ENCODE measurements around the gene WNT11.
"Not testable (repeated sequence)": the region's sequence is repeated elsewhere in the genome, so short reads cannot be mapped to it uniquely, and the experiment has no call there.

The WNT11 gene

DNA sequence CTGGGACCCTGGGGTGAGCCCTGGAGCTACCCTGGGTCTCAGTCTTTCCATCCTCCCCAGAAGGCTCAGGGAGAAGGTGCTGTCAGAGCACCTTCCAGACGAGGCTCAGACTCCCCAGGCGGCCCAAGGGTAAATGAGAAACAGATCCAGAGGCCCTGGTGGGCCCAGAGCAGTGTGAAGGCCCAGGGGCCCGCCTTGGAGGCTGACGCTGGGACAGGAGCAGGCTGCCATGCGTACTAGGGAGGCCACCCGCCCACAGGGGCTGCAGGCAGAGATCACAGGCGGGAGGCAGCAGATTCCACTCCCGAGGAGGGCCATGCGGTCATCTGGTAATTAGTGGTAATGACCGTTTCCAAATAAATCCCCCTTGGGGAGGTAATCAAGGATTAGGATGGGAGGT is 5.2 kb downstream of the WNT11 start:
- DNase-seq = no peak

DNA sequence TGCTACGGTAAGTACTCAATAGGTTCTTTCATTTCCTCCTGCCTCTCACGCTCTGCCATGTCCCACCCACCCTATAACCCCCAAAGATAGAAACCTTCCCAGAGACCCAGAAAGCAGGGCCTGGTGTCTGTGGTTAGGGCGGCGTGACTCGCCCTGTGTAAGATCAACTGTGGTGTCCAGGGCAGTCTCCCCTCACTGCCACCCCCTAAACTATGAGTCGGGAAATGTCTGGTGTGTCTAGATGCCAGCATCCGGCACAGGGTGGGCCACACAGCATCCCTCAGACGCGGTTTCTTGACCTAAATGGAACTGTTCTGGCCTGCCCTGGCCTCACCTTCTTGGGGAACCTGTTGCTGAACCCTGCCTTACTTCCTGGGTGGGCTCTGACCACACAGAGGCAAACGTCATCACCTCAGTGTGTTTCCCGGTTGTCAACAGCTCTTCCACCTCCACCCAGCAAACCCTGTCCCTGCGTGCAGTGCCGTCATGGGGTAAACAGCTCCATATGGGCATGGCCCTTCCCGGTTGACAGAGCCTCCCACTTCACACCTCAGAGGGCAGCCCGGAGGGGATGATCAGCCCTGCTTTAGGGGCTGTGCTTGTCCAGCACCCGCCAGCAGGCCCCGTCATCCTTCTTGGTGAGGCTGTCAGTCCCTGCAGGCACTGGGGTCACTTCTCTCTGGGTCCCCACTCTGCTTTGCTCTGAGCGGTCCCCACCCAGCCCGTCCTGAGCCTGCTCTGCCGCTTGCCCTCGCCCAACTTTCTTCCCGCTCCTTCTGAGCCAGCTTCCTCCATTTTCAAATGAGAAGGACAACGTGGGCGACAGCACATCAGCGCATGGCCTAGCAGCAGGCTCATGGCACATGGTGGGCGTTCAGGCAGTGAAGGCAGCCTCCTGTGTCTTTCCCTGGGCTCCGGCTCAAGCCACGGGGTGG is 6.0 kb downstream of the WNT11 start:
- peak; percentile 16 for DNase-seq

DNA sequence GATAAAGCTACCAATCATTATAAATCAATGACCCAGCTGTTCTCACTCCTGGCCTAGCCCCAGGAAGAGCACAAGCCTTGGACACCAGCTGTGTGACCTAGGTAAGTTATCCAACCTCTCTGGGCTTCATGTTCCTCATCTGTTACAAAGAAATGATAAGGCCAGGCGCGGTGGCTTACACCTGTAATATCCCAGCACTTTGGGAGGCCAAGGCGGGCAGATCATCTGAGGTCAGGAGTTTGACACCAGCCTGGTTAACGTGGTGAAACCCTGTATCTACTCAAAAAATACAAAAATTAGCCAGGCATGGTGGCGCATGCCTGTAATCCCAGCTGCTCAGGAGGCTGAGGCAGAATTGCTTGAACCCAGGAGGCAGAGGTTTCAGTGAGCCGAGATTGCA is 7.6 kb downstream of the WNT11 start:
- DNase-seq = not testable (repeated sequence)

DNA sequence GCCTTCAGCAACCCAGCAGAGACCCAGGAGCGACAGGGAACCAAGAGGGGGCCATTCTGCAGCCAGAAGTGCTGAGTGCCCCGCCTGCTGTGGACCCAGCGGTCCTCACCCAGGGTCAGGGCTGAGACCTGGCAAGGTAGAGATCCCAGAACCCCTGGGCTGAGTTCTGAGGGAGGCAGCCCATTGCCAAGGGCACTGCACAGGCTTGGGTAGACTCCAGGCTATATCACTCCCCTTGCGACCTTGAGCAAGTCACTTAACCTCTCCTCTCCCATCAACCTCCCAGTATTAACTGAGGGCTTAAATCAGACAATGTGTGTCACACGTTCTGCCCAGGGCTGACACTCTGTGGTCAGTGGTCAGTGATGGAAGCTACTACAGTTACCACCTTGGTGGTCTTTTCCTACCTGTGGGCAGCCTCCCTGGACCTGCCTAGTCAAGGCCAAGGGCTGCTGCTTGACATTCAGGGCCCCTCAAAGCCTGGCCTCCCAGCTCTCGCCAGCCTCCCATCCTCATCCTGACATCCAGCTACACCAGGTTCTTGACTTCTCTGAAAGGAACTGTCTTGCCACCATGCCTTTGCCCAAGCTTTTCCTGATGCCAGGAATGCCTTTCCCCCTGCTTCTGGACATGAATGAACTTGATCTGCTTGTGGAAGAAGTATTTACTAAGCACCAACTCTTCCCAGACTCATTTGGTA is 8.2 kb downstream of the WNT11 start:
- no peak for DNase-seq

DNA sequence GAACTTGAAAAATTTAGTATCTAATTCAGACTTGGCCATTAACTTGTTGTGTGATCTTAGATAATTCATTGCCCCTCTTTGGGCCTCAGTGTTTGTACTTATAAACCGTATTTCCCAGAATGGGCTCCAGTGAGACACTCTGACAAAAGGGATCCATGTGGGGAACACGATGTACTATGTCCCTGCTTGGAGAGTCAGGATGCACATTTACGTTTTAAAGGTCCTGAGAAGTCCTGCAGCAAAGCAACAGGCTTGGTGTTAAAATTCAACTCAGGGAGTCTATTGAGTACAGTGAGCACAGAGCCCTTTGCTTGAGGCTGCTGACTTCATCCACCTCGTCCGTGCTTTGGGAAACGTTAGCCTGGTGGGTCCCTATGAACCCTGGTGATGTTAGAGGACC is 9.0 kb downstream of the WNT11 start:
- DNase-seq = no peak

DNA sequence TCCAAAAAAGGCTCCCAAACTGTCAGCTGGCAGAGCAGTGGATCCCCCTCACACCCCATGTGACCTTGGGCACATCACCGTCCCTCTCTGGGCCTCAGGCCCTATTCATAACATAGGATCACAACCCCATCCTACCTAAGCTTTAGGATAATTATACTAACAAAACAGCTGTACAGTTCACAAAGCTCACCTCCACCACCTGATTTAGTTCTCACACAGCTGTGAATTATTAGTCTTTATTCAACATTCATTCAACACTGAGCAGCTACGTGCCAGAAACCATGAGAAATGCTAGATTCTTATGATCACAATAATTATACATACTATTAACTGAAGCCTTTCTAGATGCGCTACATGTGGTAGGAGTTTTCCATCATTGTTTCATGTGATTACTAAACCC is 9.5 kb downstream of the WNT11 start:
- no peak for DNase-seq

DNA sequence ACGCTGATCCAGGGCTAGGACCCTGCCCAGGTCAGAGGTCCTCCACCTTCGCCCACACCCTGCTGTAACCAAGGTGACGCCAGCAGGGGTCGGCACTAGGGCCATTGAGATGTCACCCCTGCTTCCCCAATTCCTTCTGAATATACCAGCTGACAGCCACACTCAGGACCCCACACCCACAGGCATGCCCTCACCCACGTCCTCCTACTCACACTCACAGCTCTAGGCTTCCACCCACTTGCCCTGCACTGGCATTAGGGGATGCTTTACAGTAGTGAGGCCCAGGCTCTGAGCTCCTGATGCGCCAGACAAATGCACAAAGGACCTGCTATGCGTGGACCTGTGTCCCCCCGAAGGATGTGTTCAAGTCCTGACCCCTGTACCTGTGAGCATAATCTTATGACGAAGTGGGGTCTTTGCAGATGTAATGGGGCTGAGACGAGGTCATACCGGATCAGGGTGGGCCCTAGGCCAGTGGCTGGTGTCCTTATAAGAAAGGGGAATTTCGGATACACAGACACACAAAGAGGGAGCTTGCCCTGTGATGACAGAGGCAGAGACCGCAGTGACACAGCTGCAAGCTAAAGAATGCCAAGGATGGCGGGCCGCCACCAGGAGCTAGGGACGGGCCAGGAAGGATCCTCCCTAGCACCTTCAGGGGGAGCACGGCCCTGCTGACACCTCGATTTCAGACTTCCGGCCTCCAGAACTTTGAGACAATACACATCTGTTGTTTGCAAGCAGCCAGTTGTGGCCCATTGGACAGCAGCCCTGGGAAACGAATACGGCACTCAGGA is 11.2 kb downstream of the WNT11 start:
- no peak for DNase-seq

DNA sequence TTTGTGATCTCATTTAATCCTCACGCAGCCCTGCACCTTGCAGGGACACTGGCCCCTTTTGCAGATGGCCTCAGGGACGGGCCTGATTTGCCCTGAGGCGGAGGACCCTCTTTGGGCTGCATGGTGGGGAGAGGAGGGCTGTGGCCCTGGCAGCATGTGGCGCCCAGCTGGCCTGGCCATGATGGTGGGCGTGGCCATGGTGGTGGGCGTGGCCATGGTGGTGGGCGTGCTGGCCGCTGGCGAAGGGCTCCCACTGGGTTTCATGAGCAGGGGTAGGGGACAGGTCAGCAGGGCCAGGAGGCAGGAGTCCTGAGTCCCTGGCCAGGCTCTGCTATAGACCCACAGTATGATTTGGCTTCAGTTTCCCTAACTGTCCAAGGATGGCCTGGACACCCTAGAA is 13.1 kb downstream of the WNT11 start:
- DNase-seq = no peak

DNA sequence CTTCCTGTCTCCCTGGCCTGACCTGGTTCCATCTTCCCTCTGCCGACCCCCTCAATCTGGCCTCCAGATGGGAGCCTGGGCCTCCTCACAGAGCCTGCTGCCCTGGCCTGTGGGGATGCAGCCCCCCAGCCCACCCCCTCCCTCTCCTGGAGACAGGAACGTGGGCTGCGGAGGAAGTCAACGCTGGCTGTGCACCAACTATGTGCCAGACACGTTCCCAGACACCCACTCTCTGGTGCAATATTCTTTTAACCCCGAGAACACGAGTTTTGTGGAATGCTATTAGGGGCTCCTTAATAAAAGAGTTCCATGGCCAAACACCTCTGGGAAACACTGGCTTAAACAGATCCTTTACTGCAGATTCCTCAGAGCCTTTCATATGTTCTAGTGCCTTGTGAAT is 15.9 kb downstream of the WNT11 start:
- no peak for DNase-seq

DNA sequence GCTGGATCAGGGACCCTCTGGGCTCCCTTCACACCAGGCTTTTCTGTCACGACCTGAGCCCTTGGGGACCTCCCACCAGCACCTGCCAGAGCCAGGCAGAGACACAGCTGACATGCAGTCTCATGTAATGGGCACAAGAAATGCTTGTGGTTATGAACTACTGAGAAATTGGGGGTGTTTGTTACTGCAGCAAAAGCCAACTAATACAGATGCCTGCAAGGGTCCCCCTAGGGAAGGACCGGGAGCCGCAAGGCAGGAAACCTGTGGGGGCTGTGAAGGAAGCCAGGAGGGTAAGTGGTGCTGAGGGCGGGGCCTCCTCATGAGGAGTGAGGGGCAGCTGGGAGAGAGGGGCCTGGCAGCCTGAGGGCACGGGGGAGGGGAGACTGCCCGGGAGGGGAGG is 16.6 kb downstream of the WNT11 start:
- DNase-seq = no peak

DNA sequence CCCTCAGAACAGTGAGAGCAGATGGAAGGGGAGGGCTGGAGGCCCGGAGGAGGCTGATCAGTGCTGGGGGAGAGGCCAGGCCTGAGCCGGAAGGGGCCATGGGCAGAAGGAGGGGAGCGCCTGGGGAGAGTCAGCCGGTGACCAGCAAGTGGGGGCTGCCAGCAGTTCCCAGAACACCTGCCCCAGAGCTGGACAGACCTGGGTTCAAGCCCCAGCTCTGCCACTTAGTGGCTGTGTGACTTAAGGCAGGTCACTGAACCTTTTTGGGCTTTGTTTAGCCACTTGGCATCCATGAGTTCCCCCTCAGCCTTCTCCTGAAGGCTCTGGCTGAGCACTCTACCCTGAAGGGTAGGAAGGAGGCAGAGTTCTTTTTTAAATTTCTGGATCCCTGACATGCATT is 17.4 kb downstream of the WNT11 start:
- no peak for DNase-seq

DNA sequence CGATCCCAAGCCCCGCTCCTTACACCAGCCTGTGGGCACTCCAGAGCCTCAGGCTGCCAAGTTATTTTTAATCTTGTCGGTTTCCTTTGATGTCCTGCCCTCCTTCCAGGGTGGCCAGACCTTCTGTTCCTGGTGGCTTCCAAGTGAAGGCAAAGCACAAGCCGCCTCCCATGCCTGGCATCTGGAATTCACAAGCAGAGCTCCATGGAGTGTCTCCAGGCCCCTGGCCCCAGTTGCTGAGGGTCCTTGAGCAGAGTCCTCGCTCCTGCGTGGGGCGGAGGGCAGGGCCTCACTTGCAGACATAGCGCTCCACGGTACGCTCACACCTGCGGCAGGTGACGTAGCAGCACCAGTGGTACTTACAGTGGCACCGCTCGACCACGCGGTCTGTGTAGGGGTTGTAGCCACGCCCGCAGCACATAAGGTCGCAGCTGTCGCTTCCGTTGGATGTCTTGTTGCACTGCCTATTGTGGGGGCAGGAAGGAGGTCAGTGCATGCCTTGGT is 19.5 kb downstream of the WNT11 start:
- DNase-seq = no peak

DNA sequence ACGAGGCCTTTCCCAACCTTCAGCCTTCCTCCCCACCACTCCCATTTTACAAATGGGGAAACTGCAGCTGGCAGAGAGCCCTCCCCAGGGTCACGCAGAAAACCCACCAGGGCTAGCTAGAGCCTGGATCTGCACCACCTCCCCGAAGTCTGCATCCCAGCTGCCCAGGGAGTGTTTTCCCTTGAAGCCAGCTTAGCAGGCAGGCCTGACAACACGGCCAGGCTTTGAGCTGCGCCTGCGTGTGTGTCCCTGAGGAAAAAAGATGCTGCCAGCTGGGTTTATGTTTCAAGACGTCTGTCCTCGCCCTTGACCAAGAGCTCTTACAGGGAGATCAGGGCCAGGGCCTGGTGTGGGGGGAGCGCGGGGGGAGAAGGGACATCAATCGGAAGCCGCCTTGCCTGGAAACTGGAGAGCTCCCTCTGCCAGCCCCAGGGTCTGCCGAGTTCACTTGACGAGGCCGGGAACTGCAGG is 20.3 kb downstream of the WNT11 start:
- no peak for DNase-seq

DNA sequence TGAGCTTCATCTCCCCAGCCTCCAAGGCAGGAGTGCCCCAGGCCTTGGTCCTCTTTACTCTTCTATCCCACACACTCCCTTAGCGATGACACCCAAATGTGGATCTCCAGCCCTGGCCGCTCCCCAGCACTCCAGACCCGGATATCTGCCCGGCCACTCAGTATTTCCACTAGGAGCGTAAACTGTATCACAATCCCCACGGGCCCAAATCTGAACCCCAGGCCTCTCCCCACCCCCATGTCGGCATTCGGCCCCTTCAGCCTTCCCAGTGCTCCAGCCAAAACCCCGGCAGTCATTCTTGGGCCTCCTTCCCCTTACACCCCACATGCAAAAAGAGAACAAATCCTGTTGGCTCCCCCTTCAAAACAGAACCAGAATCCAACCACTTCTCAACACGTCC is 20.8 kb downstream of the WNT11 start:
- no peak for DNase-seq

DNA sequence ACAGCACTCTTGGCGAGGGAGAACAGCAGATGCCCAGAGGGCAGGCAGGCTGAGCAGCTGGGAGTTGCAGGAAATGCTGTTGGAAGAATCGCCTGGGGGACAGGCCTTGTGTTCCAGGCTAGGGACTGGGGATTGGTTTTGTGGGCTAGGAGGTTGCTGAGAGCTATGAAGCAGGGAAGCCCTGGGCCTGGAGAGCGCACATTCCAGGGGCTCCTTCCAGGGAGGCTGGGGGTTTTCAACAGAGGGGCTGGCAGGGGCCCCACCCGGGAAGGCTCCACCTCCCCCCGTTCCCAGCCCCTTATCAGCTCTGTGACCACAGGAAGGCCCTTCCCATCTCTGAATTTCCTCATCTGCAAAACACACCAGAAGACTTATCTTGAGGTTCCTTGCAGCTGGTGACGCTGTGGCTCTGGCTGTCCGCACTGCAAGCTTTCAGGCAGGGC is 21.7 kb downstream of the WNT11 start:
- no peak for DNase-seq

DNA sequence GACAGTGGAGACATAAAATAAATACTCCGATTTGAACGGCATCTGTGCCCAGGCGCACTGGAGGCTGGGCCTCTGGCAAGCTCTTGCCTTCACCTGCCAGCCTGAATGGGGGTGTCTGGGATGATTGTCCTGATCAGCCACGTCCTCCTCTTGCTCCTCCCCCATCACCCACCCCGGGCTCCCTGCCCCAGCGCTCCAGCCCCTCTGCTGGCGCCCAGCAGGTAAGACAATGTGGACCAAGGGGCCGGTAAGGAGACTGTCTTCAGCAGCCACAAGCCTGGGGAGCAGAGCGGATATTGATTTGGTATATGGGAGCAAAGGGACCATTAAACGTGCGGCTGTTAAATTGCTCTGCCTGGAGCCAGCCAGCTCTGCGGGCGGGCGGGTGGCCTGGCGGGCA is 24.9 kb downstream of the WNT11 start:
- DNase-seq = no peak

DNA sequence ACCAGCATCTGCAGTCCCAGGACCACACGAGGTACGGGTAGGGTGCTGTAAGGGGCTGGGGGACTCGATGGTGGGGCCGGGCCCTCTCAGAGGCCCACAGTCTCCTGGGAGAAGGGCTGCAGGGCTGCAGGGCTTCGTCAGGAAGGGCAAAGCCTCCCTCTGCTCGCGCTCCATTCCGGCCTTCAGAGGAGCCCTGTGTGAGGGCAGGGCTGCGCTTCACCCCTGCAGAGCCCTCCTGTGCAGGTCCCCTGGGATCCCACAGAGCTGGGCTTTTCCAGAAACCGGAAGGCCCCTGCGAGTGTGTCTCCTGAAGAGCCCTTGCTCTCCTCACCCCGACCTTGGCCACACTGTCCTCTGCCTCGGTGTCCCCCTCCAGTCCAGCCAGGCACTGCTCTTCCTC is 27.2 kb downstream of the WNT11 start:
- DNase-seq = no peak

DNA sequence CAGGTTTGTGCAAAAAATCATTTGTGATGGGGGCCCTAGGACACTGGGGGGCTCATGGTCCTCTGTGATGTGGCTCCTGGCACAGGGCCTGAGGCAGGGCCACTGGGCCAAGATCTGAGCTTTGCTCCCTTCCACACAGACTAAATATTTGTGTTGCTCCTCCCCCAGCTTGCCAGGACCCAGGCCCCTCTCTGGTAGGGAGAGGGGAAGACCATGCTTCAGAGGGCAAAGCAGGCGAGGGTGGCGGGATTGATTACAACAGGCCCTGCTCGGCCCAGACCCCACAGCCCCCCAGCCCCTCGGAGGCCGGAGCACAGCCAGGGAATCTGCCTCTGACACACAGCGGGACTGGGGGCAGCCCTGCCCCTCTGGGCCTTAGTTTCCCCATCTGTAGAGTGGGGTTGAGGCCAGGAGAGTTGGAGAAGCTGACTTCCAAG is 29.0 kb downstream of the WNT11 start:
- DNase-seq = no peak

DNA sequence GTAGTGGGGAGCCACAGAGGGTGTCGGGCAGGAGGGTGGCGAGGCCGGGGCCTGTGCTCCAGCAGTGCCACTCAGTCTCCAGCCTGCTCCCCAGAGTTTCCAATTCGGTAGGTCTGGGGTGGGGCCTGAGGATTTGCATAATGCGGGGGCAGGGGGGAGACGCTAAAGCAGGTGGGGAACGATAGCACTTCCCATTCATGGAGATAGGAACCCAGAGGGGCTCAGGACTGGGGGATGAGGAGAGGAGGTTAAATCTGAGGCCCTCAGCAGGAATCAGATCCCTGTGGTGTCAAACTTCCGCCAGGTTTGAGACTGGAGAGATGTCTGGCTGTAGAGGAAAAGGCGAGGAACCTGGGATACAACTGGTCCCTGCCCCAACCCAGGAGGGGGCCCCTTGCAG is 29.8 kb downstream of the WNT11 start:
- no peak for DNase-seq

DNA sequence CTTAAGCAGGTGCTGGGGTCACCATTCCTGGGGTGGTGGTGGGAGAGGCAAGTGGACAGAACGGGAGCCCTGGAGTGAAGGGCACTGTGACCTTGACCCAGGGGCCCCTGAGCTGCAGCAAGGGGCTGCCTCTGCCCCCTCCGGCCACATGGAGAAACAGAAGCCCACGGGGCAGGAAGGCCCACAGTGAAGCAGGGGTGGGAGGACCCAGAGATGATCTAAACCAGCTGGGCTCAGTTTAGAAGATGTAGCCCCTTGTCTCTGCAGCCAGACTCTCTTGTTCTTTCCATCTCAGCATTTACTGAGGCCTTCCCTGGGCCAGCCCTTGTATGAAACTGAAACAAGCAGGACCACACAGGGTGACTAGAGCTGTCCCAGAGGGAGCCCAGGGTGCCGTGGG is 30.5 kb downstream of the WNT11 start:
- DNase-seq = no peak

DNA sequence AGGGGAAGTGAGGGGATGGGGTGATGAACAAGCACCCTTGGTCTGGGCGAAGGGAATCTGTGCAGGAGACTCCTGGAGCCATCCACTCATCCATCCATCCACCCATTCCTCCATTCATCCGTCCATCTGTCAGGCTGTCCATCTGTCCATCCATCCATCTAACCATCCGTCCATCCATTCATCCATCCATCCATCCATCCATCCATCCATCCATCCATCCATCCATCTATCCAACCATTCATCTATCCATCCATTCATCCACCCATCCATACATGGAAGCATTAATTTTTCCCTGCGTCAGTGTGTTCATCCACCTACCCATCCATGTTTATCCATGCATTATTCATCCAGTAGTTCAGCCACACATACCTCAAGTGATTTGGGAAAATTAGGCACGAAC is 32.0 kb downstream of the WNT11 start:
- DNase-seq = no peak

DNA sequence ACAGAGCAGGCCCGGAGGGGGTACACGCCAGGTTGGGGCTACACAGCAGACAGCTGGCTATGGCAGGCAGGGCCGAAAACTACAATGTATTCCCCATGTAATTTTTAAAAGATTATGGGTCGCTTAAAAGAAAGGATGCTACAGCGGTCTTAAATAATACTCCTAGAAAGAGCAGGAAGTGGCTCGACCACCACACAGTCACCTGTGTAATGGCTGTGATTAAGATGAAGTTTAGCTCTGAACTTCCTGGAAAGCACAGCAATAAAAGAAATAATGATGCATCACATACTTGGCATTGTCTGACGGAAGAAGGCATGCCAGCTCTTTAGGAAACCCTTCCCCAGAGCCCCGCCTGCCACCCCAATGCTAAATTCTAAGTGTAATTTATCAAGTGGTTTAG is 32.6 kb downstream of the WNT11 start:
- no peak for DNase-seq

DNA sequence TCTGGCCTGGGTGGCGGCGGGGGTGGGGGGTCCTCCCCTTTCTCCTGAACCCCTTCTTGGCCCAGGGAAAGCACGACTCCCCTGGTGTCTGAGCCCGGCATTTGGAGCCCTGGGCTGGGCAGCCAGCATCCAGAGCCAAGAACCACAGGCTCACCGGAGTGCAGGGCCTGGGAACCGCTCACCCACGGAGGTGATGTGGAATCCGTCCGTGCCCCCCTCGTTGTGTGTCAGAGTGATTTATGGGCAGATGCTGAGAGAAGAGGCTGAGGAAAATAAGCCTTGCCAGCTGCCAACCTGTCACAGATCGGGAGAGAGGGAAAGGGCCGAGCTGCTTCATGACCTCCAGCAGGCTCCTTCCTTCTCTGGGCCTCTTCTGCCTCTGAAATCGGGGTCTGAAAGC is 33.7 kb downstream of the WNT11 start:
- no peak for DNase-seq

All from CD4-positive, alpha-beta T cell treated with Interleukin-21 for 1 hour (primary cell).